NOMO-1 treated with dmso at 0.1 percent for 144 hours (cell line): ENCODE measurements around the gene EI24.

Experiments
- DNase-seq: peaks from one replicate; lab custom pipeline; 2025; ENCODE audit not compliant: unreplicated experiment; lab: John Stamatoyannopoulos, UW

Gene EI24

DNA sequence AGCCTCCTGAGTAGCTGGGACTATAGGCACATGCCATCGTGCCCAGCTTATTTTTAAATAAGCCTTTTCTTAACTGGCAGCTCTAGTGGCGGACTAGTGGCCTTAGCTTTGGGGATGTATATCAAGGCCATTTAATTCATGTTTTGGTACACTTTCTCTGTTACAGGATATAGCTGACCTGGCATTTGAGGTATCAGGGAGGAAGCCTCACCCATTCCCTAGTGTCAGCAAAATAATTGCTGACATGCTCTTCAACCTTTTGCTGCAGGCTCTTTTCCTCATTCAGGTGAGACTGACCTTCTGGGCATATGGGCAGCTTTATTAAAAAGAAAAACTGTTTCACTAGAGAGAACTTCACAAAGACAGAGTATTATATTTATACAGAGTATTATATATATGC, 9.5 kb downstream of the EI24 start:
- DNase-seq = no peak

DNA sequence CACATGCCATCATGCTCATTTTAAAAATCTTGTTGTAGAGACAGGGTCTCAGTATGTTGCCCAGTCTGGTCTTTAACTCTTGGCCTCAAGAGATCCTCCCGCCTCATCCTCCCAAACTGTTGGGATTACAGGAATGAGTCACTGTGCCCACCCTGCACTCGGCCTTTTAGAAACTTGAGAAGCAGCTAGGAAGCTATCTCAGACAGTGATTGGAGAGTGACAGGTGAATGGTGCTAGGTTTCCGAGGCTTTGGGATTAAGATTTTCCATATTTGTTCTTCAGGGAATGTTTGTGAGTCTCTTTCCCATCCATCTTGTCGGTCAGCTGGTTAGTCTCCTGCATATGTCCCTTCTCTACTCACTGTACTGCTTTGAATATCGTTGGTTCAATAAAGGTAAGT, 10.5 kb downstream of the EI24 start:
- DNase-seq = no peak

DNA sequence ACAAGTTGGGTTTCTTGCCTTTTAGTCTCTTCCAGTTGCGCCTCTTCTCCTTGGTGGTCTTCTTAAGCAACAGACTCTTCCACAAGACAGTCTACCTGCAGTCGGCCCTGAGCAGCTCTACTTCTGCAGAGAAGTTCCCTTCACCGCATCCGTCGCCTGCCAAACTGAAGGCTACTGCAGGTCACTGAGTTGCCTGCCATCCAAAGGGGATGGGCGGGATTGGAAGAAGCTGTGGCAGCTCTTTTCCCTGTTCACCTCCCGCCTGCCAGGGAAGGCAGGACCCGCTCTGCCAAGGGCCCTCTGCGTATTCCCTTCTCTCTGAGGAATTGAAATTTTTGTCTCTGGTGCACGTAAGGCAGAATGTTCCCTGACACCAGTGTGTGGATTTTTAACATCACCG, 14.2 kb downstream of the EI24 start:
- no peak for DNase-seq

DNA sequence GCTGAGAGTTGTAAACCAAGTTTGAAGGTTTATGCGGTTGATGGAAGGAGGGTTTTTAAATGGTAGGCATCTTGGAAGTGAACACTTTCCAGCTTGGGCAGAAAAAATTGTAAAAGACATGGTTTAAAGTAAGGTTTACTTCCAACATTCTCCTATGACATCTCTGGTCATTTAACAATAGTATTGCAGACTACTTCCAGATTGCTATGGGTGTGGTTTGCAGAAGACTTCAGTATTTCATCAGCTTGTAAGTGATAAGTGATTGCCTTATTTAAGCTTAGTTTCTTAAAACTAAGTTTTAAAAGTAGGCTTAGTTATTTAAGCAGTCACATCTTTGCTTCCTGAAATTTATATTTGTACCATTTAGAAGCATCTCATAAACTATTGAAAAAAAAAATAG, 16.2 kb downstream of the EI24 start:
- DNase-seq = no peak

DNA sequence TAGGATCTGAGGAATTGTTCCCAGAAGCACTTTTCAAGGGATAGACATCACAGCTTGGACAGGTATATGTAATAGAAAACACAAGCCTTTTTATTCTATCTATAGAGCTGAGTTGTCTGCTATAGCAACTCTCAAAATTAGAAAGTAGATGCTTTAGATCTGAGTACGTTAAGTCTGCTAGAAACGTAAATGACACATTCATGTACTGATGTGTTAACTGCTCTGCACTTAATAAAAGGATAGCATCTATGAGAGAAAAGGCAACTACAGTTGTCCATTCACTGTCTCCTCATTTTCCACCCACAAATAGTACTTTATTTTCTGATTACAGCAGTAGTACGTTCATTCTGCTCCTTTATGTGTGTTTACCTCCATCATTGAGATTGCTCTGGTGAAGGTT, 17.3 kb downstream of the EI24 start:
- DNase-seq = no peak

DNA sequence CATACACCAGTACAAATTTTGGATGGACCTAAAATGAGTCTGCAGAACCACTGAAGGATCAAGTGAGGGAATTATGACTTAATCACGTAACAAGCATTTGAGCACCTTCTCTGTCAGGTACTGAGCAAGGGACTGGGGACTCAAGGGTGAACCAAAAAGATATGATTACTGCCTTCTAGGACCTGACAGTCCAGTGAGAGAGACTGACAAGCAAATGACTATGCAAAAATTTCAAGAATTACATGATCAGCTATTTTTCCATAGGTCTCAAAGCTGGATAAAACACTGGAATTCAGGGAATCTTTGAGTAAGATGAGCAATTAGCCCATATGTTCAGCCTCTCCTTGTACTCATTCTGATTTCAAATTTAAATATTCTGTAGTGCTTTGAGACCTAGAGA, 18.2 kb downstream of the EI24 start:
- no peak for DNase-seq

DNA sequence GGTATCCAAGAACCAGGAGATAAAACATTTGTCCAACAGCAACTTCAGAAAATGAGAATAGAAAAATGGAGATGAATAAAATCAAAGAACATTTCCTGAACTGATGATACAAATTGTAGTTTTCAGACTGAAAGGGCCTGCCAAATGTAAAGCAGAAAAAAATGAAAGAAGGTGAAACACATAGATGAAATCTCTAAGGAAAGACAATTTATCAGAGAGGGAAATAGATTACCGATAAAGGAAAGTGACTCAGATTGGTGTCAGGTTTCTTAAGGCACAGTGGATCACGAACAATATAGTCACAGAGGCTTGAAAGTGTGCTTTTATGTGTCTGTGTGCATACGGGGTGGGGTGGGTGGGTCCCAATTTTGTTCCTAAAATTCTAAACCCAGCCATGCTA, 19.2 kb downstream of the EI24 start:
- DNase-seq = no peak

DNA sequence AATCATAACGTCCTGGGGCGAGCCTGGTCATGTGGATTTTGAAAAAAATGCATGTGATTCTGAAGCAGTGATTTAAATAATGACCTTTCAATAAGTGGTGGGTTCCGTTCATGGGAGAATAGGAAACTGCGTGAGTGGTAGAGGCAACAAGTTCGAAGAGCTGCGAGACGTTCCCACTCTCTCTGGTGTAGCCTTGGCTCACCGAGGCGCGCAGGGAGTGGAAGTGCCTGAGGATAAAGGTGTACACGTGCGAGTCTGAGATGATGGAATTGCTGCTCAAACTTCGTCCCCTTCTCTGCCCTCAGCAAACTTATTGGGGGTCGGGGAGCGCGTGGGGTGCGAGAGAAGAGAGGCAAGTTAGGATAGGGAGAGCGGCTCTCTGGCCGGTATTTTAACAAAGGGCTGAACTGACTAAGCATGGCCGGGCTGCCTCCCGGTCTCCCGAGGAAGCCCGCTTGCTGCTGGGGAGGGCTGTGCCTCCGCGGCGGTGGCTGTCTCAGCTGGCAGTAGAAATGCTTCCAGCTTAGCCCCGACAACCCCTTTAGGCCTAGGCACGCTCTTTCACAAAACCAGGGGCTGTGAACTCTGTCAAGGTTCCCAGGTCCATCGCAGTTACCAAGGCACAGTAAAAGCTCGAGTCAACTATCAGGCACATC, 22.5 kb downstream of the EI24 start:
- no peak for DNase-seq

DNA sequence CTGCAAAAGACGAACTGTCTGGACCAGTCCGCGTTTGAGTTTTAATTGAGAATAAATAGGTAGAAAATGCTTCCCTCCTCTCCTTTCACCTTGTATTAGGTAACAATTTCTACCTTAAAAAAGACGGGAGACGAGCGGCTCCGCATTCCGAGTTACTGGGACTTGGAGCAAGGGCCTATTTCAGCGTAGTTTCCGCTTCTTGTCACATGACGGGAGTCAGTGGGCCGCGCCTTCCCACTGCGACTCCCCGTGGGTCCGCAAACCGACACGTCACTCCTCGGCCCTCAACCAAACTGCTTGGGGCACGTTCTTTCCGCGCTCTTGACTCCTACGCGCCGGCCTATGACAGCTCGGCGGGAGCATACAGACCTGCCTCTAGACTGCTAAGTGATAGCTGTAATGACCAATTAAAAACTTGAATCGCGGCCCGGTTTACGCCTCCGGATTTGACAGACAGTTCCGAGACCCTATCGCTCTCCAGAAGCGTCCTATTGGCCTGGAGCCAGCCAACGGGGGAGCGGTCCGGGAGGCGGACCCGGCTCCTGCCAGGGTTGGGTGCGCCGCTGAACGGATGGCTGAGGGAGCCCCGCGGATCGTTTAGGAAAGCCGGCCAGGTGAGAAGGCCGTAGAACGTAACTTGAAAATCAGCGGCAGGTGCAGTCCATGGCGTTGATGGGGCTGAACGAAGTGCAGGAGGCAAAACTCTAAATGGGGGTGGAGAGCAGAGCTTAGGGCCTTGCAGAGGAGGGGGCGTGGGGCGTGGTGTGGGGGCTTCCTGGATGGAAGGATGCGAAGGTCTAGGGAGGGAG, 23.2 kb downstream of the EI24 start, which contains the start of gene STT3A:
STT3A (plus strand) TSS at position 548 of the 809 bp plus-strand sequence. CDS start 3,064 bp downstream, outside the sequence.
- peak; percentile 100 for DNase-seq

DNA sequence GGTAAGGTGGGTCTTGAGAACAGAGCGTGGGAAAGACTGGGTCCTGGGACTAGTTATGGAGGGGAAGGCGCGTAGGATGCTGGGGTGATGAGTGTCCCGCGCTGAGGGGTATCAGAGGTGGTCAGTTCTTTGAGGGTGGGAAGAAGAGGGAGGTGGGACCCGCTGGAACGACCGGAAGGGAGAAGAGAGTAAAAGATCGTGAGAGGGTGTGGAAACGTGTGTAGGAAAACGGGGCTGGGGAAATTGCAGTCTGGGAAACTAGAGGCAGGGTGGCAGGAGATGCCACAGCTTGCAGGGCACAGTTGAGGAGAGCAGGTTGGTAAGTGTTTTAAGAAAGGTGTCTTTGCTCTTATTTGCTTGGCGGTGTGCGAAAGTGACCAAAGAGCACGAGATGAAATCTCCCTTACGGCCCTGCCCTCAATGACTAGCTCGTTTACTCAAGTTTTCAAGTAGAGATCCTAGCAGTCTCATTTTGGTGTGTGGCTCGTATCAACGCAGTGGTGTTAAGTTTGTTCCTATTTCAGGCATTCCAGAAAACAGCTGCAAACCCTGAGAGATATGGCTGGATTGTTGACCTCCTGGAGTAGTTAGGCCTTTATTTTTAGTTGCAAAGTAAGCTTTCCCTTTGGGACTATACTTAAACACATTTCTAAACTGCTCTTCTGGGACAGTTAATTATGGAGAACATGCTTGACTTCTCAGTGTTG, 24.0 kb downstream of the EI24 start:
- no peak for DNase-seq

DNA sequence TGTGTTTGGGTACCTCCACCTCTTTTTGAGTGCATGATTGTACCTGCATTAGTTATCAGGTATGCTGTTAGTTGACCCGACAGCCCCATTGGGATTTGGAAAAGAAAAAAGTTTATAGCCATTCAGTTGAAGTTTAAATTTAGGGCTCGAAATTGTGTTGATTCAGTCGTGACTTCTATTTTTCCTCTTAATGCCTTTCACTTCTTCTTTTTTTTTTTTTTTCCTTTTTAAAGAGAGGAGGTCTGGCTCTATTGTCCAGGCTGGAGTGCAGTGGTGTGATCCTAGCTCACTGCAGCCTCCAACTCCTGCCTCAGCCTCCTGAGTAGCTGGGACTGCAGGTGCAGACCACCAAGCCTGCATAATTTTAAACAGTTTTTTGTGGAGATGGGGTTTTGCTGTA, 25.7 kb downstream of the EI24 start:
- peak; percentile 9 for DNase-seq

DNA sequence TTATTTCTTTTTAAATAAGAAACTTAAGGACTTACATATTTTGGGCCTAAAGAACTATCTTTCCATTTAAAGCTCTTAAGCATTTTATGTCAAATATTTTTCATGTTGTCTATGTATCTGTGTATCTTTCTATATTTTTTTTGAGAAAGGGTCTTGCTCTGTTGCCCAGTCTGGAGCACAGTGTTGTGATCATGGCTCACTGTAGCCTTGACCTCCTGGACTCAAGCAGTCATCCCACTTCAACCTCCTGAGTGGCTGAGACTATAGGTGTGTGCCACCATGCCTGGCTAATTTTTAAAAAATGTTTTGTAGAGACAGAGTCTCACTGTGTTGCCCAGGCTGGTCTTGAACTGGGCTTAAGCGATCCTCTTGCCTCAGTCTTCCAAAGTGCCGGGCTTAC, 31.4 kb downstream of the EI24 start:
- no peak for DNase-seq

DNA sequence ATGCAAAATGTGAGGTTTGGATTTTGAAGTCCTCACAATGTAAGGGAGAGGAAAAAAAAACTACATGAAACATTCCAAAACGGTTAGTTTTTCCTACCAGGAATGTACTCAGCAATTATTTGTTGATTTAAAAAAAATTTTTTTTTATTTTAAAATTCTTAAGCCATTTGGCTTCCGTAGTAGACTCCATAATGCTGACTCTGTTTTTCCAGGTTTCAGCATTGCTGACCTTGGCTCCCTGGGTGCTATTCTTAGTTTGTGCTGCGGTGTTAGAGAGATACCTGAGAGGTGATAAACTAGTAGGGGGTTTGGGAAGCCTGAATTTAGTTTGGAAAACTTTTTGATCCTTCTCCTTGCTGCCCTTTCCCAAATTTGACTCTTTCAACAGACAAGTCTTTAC, 33.9 kb downstream of the EI24 start:
- no peak for DNase-seq

DNA sequence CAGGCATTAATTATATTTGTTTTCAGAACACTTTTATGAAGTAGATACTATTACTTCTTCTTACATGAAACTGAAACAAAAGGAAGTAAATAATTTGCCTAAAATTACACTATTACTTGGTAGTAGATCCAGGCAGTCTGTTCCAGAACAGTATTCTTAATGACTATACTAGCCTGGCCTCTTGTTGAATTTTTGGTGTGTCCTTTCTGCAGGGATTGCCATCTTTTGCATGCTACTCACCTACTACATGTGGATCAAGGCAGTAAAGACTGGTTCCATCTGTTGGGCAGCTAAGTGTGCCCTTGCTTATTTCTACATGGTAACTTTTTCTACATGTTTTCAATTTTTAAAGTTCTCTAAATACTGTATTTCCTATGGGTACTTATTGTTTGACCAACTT, 36.1 kb downstream of the EI24 start:
- DNase-seq = no peak

DNA sequence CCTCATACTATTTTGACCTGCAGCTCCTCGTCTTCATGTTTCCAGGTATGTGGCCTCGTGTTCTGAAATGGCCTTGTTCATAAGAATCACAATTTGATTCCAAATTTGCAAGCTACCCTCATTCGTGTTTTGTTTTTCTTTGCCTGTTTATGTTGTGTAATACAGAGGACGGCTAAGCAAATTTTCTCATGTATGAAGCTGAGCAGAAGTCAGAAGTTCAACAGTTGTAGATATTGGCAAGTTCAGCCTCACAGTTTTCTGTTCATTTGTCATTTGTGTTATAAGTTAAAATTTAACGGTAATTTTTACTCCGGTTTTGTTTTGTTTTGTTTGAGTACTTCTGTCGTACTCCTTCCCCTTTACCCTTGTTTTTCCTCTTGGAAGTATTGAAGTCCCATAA, 40.3 kb downstream of the EI24 start:
- no peak for DNase-seq

DNA sequence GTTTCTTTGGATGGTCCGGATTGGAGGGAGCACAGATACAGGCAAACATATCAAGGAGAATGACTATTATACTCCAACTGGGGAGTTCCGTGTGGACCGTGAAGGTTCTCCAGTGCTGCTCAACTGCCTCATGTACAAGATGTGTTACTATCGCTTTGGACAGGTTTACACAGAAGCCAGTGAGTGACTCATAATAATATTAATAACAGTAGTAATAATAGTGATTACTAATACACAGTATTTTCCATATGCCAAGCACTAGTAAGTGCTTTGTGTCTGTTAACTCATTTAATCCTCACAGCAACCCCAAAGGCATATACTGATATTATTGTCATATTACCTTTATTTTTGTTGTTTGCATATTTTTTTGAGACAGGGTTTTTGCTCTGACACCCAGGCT, 49.1 kb downstream of the EI24 start:
- DNase-seq = no peak

DNA sequence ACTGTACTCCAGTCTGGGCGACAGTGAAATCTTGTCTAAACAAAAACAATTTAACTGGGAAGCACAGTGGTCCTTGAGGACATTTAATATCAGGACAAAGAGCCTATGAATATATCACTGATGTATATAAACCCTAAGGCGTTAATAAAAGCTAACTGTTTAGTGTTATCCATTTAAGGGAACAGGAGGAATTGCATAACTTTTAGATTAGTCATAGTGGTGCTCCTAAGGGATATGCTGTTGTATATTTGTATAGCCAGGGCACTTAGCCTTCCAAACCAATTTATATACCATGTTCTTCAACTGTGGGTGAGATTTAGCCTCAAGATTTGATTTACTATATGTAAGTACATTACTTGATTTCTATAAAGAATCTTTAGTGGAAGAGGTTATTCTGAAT, 52.7 kb downstream of the EI24 start:
- no peak for DNase-seq

DNA sequence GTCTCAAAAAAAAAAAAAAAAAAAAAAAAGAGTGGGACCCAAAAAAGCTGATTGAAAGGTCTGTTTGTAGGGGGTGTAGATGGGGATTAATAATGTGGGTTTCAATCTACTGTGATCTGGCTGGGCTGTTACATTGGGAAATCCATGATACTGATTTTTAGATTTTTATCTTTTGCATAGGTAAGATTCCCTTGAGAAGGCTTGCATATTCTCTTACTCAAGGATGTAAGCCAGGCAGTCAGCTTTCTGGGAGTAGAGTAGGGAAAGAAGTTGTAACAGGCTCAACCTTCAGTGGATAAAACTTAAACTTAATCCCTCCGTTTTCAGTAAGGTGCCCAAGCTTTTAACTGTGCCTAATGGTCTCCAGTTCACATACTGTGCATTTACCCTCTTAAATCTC, 53.8 kb downstream of the EI24 start:
- no peak for DNase-seq

DNA sequence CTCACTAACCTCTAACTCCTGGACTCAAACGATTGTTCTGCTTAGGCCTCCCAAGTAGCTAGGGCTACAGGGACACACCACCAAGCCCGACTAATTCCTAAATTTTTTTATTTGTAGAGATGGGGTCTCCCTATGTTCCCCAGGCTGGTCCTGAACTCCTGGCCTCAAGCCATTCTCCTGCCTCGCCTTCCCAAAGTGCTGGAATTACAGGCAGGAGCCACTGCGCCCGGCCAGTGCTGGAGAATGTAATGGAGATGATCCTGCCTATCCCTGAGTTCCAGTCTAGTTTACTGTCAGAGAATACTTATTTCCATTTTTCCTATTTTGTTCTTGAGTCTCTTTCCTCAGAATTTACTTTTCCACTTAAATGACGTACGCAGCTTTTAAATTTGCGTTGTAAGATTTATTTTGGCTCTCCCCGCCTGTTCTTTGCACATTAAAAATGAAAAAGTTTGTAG, 55.5 kb downstream of the EI24 start, which contains the start of gene CHEK1:
CHEK1 (plus strand) TSS at position 408 of the 458 bp plus-strand sequence. CDS start 1,606 bp downstream, outside the sequence.
- DNase-seq = no peak

DNA sequence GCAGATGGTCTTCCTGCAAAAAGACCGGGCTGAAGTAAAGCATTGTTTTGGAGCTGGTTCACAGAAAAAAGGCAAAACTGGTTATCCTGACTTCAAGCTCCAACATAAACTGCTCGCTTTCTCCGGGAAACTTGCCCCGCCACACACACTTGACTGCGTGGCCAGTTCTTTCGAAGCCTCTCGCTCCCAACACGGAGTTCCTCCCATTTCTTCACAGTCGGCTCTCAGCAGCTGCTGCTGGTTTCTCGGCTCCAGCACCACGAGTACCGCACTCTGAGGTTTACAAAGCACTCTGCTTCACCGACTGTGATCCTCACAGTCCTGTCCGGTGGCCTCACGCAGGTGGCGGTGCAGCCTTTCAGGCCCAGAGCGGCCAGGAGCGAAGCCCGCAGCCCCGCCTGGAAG, 56.0 kb downstream of the EI24 start:
- DNase-seq = peak; percentile 41

DNA sequence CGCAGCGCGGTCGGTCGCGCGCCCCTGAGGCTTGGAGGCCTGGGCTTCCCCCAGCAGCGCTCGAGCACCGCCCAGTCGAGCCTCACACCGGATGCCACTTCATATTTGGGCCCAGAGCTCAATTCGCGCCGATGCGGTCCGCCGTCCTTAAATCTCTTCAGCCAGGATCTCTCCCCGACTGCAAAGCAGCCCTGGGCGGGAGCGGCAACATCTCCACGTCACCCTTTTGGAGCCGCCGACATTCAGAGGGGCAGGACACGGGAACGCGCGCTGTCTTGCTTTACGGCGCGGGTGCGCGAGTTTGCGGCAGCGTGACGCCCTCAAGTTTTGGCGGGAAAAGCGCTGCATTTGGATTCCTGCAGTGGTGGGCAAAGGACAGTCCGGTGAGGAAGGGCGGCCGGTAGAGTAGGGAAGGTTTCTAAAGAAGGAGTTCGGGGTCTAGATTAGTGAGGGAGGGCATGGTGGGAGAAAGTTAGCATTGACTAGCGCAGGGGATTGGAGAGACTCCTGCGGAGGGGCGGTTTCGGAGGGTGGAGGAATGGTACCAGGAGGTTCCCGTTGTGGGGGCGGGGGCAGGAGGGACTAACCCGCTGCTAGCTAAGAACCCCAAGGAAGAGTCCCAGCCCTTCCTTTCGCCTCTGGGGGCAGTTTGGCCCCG, 56.5 kb downstream of the EI24 start:
- DNase-seq = peak; percentile 74
